ENCODE results near the gene NEDD4. TPM values are rescaled to one million over a fixed set of nuclear protein-coding genes. Genes with fewer than 3 reads are reported as not detected.

Gene NEDD4
- total RNA-seq, 1 donor from 2014 or later, result 6.1 TPM

- Histone ChIP-seq H3K4me3 (peak overlapping the region; percentile 88 to 89), H3K4me1 (peaks cover 0 to 8% of the 10 kb centered on the region in 2 donors), H3K36me3 (no peaks in the 10 kb centered on the region), H3K27ac (peak overlapping the region; percentile 88 to 95), H3K9me3 (no peaks in the 10 kb centered on the region), H3K27me3 (no peaks in the 10 kb centered on the region)
- intact Hi-C loops (cut with DNase I), result loop anchor here (2.0 to 10.0 kb wide), 4 partner anchors 15 to 253 kb away; partner anchors contain the start of gene RFX7
- no peak for DNase-seq (ENCODE audit: low spot score in 2 of 2)
- TF ChIP-seq, protein P1, sequence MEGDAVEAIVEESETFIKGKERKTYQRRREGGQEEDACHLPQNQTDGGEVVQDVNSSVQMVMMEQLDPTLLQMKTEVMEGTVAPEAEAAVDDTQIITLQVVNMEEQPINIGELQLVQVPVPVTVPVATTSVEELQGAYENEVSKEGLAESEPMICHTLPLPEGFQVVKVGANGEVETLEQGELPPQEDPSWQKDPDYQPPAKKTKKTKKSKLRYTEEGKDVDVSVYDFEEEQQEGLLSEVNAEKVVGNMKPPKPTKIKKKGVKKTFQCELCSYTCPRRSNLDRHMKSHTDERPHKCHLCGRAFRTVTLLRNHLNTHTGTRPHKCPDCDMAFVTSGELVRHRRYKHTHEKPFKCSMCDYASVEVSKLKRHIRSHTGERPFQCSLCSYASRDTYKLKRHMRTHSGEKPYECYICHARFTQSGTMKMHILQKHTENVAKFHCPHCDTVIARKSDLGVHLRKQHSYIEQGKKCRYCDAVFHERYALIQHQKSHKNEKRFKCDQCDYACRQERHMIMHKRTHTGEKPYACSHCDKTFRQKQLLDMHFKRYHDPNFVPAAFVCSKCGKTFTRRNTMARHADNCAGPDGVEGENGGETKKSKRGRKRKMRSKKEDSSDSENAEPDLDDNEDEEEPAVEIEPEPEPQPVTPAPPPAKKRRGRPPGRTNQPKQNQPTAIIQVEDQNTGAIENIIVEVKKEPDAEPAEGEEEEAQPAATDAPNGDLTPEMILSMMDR (IDR thresholded peaks at IDR 0.05), result no peak
Observed at GRCh38 chr15:55991802-55992768, 1.3 kb downstream of the NEDD4 start.

DNA sequence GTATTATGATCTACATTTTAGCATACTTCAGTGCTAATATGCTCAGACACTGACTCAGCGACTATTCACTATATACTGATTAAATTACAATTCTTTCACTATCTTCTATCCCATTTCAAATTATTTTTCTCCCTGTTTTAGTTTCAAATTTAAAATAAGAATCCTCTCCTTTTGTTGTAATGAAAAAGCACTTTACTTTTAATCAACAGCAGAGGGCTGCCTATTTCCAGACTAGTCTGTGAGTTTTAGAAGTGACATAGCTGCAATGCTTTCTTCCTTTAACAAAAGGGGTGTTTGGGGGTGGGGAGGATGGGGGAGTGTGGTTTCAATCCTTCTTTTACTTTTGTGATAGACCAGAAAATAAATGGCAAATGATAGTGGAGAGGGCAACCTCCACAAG lies 2.4 kb downstream of the NEDD4 start:
- TF ChIP-seq, protein P1 (IDR thresholded peaks at IDR 0.05), result no peak
- no peaks in the 10 kb centered on the region for H3K9me3 ChIP-seq
- H3K36me3 ChIP-seq, result no peaks in the 10 kb centered on the region
- intact Hi-C loops (cut with DNase I), result loop anchor here (10.0 kb wide), 2 partner anchors 114 to 254 kb away; partner anchors contain the start of gene RFX7
- peak overlapping the region; percentile 10 to 95 for H3K27ac ChIP-seq
- no peaks in the 10 kb centered on the region for H3K27me3 ChIP-seq
- peaks cover 0 to 8% of the 10 kb centered on the region in 2 donors for H3K4me1 ChIP-seq
- no peak overlapping the region for H3K4me3 ChIP-seq
- DNase-seq (ENCODE audit: low spot score in 2 of 2), result no peak

DNA sequence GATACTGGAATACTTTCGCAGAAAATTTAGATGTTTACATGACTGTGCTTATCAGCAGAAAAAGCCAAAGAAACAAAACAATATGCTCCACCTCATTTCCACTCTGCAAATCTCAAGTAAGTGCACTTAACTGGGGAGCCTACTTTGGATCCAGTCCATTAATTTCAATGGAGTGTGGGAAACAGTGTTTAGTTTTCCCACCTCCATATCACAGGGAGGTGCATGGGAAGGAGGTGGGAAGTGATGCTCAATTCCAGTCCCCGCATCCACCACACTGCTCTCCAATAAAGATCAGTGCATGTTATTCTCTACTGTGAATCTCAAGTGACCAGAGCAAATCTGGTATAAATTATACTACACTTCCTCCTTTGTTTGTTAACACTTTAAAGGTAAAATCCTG lies 2.9 kb downstream of the NEDD4 start:
- Histone ChIP-seq H3K27ac (no peak overlapping the region), H3K4me1 (peaks cover 0 to 8% of the 10 kb centered on the region in 2 donors), H3K9me3 (no peaks in the 10 kb centered on the region), H3K4me3 (no peak overlapping the region), H3K36me3 (no peaks in the 10 kb centered on the region), H3K27me3 (no peaks in the 10 kb centered on the region)
- intact Hi-C loops (cut with DNase I), result loop anchor here (10.0 kb wide), 2 partner anchors 114 to 254 kb away; partner anchors contain the start of gene RFX7
- DNase-seq (ENCODE audit: low spot score in 2 of 2), result no peak
- TF ChIP-seq, protein P1 (IDR thresholded peaks at IDR 0.05), result no peak

DNA sequence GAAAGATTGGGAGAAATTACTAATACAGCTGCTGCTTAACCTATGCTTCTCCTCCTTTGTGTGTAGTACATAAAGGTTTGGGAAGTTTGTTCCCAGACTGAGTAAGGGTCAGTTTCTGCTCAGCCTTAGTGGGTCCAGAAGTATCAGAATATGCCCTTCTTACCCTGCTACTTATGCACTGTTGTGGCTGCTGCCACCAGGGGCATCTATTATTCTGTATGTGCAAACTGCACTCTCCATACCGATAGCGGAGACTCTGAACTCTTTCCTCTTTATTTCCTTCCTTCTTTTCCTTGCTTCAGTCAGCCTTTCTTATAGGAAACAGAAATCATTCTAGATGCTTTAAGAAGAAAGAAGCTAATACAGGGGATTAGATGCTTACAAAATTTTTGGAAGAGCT lies 4.0 kb downstream of the NEDD4 start:
- Histone ChIP-seq H3K9me3 (no peaks in the 10 kb centered on the region), H3K36me3 (no peaks in the 10 kb centered on the region), H3K4me1 (peaks cover 0 to 3% of the 10 kb centered on the region in 2 donors), H3K27me3 (no peaks in the 10 kb centered on the region), H3K4me3 (no peak overlapping the region), H3K27ac (no peak overlapping the region)
- intact Hi-C loops (cut with DNase I), result no loop called here
- DNase-seq (ENCODE audit: low spot score in 2 of 2), result no peak
- TF ChIP-seq, protein P1 (IDR thresholded peaks at IDR 0.05), result no peak

DNA sequence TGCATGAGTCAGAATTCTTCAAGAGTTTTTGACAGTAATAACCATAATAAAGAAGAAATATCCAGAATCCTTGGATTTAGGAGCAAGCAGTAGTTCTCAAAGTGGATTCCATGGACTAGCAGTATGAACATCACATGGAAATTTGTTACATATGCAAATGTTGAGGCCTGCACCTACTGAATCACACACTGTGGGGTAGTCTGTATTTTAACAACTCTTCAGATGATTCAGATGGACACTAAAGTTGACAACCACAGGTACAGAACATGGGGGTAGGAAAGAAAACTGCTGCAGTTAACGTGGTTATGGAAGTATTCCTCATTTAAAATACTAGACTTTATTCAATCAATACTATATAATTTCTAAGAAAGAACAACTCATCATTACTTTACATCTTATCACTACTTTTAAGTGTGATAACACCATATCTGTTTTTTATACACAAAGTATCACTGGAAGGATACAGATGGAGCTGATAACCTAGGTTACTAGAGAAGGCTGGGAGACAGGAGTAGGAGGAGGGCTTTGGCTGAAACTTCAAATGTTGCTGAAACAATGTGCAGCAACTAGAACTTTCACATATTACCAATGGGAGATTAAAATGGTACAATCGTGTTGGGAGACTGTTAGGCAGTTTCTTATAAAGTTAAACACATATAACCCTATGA lies 11.7 kb downstream of the NEDD4 start:
- TF ChIP-seq, protein P1 (IDR thresholded peaks at IDR 0.05), result no peak
- no peak overlapping the region for H3K27ac ChIP-seq
- H3K36me3 ChIP-seq, result no peaks in the 10 kb centered on the region
- H3K4me1 ChIP-seq, result no peaks in the 10 kb centered on the region
- intact Hi-C loops (cut with DNase I), result no loop called here
- no peaks in the 10 kb centered on the region for H3K9me3 ChIP-seq
- no peak for DNase-seq (ENCODE audit: low spot score in 2 of 2)
- H3K4me3 ChIP-seq, result no peak overlapping the region
- no peaks in the 10 kb centered on the region for H3K27me3 ChIP-seq

Data from ascending aorta (tissue), 2 donors.